ENCODE results near the gene GNG10. TPM values are rescaled to one million over a fixed set of nuclear protein-coding genes. Genes with fewer than 3 reads are reported as not detected.

GNG10 gene
- total RNA-seq, 1 experiment from 2014 or later: 26.2 TPM

- CTCF ChIA-PET: no interaction called here
- intact Hi-C loops (cut with micrococcal nuclease; ENCODE audit: unreplicated experiment): no loop called here
- Histone ChIP-seq H3K27ac (ENCODE audit: low read depth, low read length, poor library complexity, severe bottlenecking) (no peak overlapping the region), H3K36me3 (ENCODE audit: insufficient read depth, low read length, poor library complexity, severe bottlenecking) (no peaks in the 10 kb centered on the region), H3K9me3 (ENCODE audit: low read depth, low read length, poor library complexity, severe bottlenecking) (no peaks in the 10 kb centered on the region), H3K27me3 (replicated peaks; ENCODE audit: insufficient read depth, low read depth, low read length, poor library complexity) (no peaks in the 10 kb centered on the region), H3K4me3 (ENCODE audit: low read depth, low read length, poor library complexity, severe bottlenecking) (no peak overlapping the region), H3K4me1 (ENCODE audit: insufficient read depth, low read length, poor library complexity, severe bottlenecking) (peaks cover 18% of the 10 kb centered on the region)
- TF ChIP-seq EZH2 (IDR thresholded peaks at IDR 0.05; ENCODE audit: borderline replicate concordance, low read depth, low read length, poor library complexity, severe bottlenecking) (no peak), CTCF (conservative IDR thresholded peaks at IDR 0.05; ENCODE audit: low read depth, low read length) (no peak)
- POLR2A ChIA-PET (ENCODE audit: low non-redundant PET): interaction anchor here (0.6 kb wide), 1 partner anchor 936 kb away, joined by 3 read pairs; no protein-coding TSS in a partner anchor
- no peak for DNase-seq (ENCODE audit: low spot score)
- no TSS peak for BruUV-seq (replicated peaks)
Measured at GRCh38 chr9:111633389-111633736, 28.0 kb upstream of the GNG10 start.

GRCh38 chr9:111634860-111635259 lies 26.5 kb upstream of the GNG10 start:
- Histone ChIP-seq H3K9me3 (ENCODE audit: low read depth, low read length, poor library complexity, severe bottlenecking) (no peaks in the 10 kb centered on the region), H3K36me3 (ENCODE audit: insufficient read depth, low read length, poor library complexity, severe bottlenecking) (no peaks in the 10 kb centered on the region), H3K27ac (ENCODE audit: low read depth, low read length, poor library complexity, severe bottlenecking) (no peak overlapping the region), H3K4me3 (ENCODE audit: low read depth, low read length, poor library complexity, severe bottlenecking) (no peak overlapping the region), H3K27me3 (replicated peaks; ENCODE audit: insufficient read depth, low read depth, low read length, poor library complexity) (no peaks in the 10 kb centered on the region), H3K4me1 (ENCODE audit: insufficient read depth, low read length, poor library complexity, severe bottlenecking) (peaks cover 18% of the 10 kb centered on the region)
- TF ChIP-seq EZH2 (IDR thresholded peaks at IDR 0.05; ENCODE audit: borderline replicate concordance, low read depth, low read length, poor library complexity, severe bottlenecking) (no peak), CTCF (conservative IDR thresholded peaks at IDR 0.05; ENCODE audit: low read depth, low read length) (no peak)
- no TSS peak for BruUV-seq (replicated peaks)
- CTCF ChIA-PET: no interaction called here
- POLR2A ChIA-PET (ENCODE audit: low non-redundant PET): no interaction called here
- intact Hi-C loops (cut with micrococcal nuclease; ENCODE audit: unreplicated experiment): no loop called here
- no peak for DNase-seq (ENCODE audit: low spot score)

DNA sequence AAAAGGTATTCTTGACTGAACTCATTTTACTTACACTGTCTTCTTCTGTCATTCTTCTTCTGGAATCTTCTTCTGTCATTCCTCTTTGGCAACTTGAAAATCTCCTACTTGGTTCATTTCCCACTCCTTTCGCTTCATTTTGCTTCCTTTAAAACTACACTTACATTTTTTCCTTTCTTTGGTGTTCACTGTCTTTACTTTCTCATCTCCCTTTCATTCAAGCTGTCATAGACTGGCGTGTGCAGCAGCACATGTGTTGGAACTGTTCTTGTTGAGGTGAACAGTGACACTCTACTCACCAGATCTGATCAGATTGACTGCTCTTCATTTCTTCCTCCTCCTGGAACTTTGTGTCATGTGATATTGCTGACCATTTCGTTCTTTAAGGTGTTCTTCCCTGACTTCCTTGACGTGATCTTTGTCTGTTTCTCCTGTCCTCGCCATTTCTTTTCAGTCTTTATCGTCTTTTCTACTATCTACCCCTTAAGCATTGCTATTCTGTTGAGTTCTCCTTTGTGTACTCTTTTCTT lies 23.9 kb upstream of the GNG10 start:
- intact Hi-C loops (cut with micrococcal nuclease; ENCODE audit: unreplicated experiment): no loop called here
- H3K36me3 ChIP-seq (ENCODE audit: insufficient read depth, low read length, poor library complexity, severe bottlenecking): no peaks in the 10 kb centered on the region
- ChIA-PET POLR2A (ENCODE audit: low non-redundant PET) (no interaction called here), CTCF (no interaction called here)
- H3K4me3 ChIP-seq (ENCODE audit: low read depth, low read length, poor library complexity, severe bottlenecking): no peak overlapping the region
- TF ChIP-seq EZH2 (IDR thresholded peaks at IDR 0.05; ENCODE audit: borderline replicate concordance, low read depth, low read length, poor library complexity, severe bottlenecking): no peak
- no peak for TF ChIP-seq CTCF (conservative IDR thresholded peaks at IDR 0.05; ENCODE audit: low read depth, low read length)
- H3K4me1 ChIP-seq (ENCODE audit: insufficient read depth, low read length, poor library complexity, severe bottlenecking): peaks cover 13% of the 10 kb centered on the region
- no TSS peak for BruUV-seq (replicated peaks)
- H3K27ac ChIP-seq (ENCODE audit: low read depth, low read length, poor library complexity, severe bottlenecking): no peak overlapping the region
- H3K9me3 ChIP-seq (ENCODE audit: low read depth, low read length, poor library complexity, severe bottlenecking): no peaks in the 10 kb centered on the region
- no peak for DNase-seq (ENCODE audit: low spot score)
- no peaks in the 10 kb centered on the region for H3K27me3 ChIP-seq (replicated peaks; ENCODE audit: insufficient read depth, low read depth, low read length, poor library complexity)
